OCI-LY1 (cell line): ENCODE results near the gene G2E3.

ENCODE experiments used
- H2AFZ ChIP-seq: fragments of 200-600 bp; sonication (generic), shearing (Covaris generic); 2 replicates; pipeline ENCODE4 v1.6.0; 2014; ENCODE audit warnings: antibody characterized with exemption, mild to moderate bottlenecking, low read length
- H3F3A ChIP-seq: fragments of 200-600 bp; sonication (generic), shearing (Covaris generic); 2 replicates; pipeline ENCODE4 v1.6.0; 2014; ENCODE audit warnings: mild to moderate bottlenecking, antibody characterized with exemption, low read length, moderate library complexity; ENCODE audit not compliant: insufficient read depth
- H3K27ac ChIP-seq: fragments of 200-600 bp; sonication (generic); 2 replicates; pipeline ENCODE4 v1.5.1; 2014; ENCODE audit warnings: low read length, mixed run types, mild to moderate bottlenecking, low read depth; ENCODE audit not compliant: poor library complexity, severe bottlenecking
- H3K27me3 ChIP-seq: fragments of 200-600 bp; sonication (generic); 2 replicates; pipeline ENCODE4 v1.6.0; 2014; ENCODE audit warnings: antibody characterized with exemption, mild to moderate bottlenecking, low read length, moderate library complexity; ENCODE audit not compliant: insufficient read depth
- H3K36me3 ChIP-seq: fragments of 200-600 bp; sonication (generic); 2 replicates; pipeline ENCODE4 v1.6.1; 2014; ENCODE audit warnings: mild to moderate bottlenecking, antibody characterized with exemption, low read length, moderate library complexity, mixed read lengths; ENCODE audit not compliant: insufficient read depth
- H3K4me1 ChIP-seq: fragments of 200-600 bp; sonication (generic); 2 replicates; pipeline ENCODE4 v1.5.1; 2014; ENCODE audit warnings: mild to moderate bottlenecking, low read length, moderate library complexity; ENCODE audit not compliant: insufficient read depth, severe bottlenecking
- H3K4me2 ChIP-seq: fragments of 200-600 bp; sonication (generic), shearing (Covaris generic); 2 replicates; pipeline ENCODE4 v1.6.1; 2014; ENCODE audit warnings: low read length
- H3K4me3 ChIP-seq: fragments of 200-600 bp; sonication (generic); 2 replicates; pipeline ENCODE4 v1.5.1; 2014; ENCODE audit warnings: low read length, low read depth, mild to moderate bottlenecking, mixed read lengths; ENCODE audit not compliant: poor library complexity, severe bottlenecking
- H3K79me2 ChIP-seq: fragments of 200-600 bp; shearing (Covaris generic); 2 replicates; pipeline ENCODE4 v1.6.1; 2016; ENCODE audit warnings: mixed run types, low read length, mixed read lengths; ENCODE audit not compliant: insufficient read depth
- H3K9ac ChIP-seq: fragments of 200-600 bp; sonication (generic), shearing (Covaris generic); 2 replicates; pipeline ENCODE4 v1.6.1; 2014; ENCODE audit warnings: mild to moderate bottlenecking, low read length, mixed read lengths
- H3K9me2 ChIP-seq: fragments of 200-600 bp; sonication (generic), shearing (Covaris generic); 2 replicates; pipeline ENCODE4 v1.6.1; 2014; ENCODE audit warnings: low read depth, mild to moderate bottlenecking, low read length, mixed read lengths
- H3K9me3 ChIP-seq: fragments of 200-600 bp; shearing (Covaris generic); 2 replicates; pipeline ENCODE4 v1.6.1; 2014; ENCODE audit warnings: low read length, mixed read lengths
- H4K20me1 ChIP-seq: fragments of 200-600 bp; sonication (generic), shearing (Covaris generic); 2 replicates; pipeline ENCODE4 v1.6.0; 2016; ENCODE audit warnings: mild to moderate bottlenecking, low read length; ENCODE audit not compliant: insufficient read depth
- CTCF ChIP-seq: fragments of 200-600 bp; sonication (generic), shearing (Covaris generic); IDR thresholded peaks from 2 replicates; pipeline ENCODE4 v1.5.1; 2017; ENCODE audit warnings: mild to moderate bottlenecking, antibody characterized with exemption, low read length, moderate library complexity, mixed read lengths
- EZH2 ChIP-seq: fragments of 200-600 bp; sonication (generic), shearing (Covaris generic); IDR thresholded peaks from 2 replicates; pipeline ENCODE4 v1.8.0; 2017; ENCODE audit warnings: borderline replicate concordance, mixed run types, mild to moderate bottlenecking, antibody characterized with exemption, low read length, moderate library complexity, mixed read lengths

The G2E3 gene

GRCh38 chr14:30610787-30611343, 51.9 kb downstream of the G2E3 start:
- Histone ChIP-seq H3K79me2 (no peaks in the 10 kb centered on the region), H3K27me3 (no peaks in the 10 kb centered on the region), H3F3A (0 out of 2 replicates have a peak, but pooled peaks cover 3% of the 10 kb centered on the region), H3K9ac (no peak overlapping the region), H3K36me3 (peaks cover 64% of the 10 kb centered on the region), H3K4me3 (no peak overlapping the region), H2AFZ (no peak overlapping the region), H3K9me3 (no peaks in the 10 kb centered on the region), H4K20me1 (no peaks in the 10 kb centered on the region), H3K9me2 (no peaks in the 10 kb centered on the region), H3K4me2 (no peak overlapping the region), H3K4me1 (peaks cover 6% of the 10 kb centered on the region), H3K27ac (peak overlapping the region; percentile 37)
- no peak for TF ChIP-seq EZH2
- peak; percentile 50 for TF ChIP-seq CTCF

GRCh38 chr14:30614155-30614554, 55.2 kb downstream of the G2E3 start:
- Histone ChIP-seq H3K36me3 (peaks cover 52% of the 10 kb centered on the region), H3K79me2 (no peaks in the 10 kb centered on the region), H3K9me3 (no peaks in the 10 kb centered on the region), H3K27ac (no peak overlapping the region), H4K20me1 (no peaks in the 10 kb centered on the region), H3K9me2 (no peaks in the 10 kb centered on the region), H3K4me1 (peaks cover 6% of the 10 kb centered on the region), H3K27me3 (no peaks in the 10 kb centered on the region), H3K4me2 (no peak overlapping the region), H3K9ac (no peak overlapping the region), H3K4me3 (no peak overlapping the region), H2AFZ (no peak overlapping the region), H3F3A (peaks cover 6% of the 10 kb centered on the region; the same call in 1 of the 2 replicates)
- no peak for TF ChIP-seq CTCF
- TF ChIP-seq EZH2 = no peak

- Histone ChIP-seq H3K9ac (no peak overlapping the region), H3K4me2 (no peak overlapping the region), H3K9me3 (no peaks in the 10 kb centered on the region), H4K20me1 (no peaks in the 10 kb centered on the region), H2AFZ (no peak overlapping the region), H3F3A (peaks cover 12% of the 10 kb centered on the region; the same call in 1 of the 2 replicates), H3K27me3 (no peaks in the 10 kb centered on the region), H3K79me2 (peaks cover 28% of the 10 kb centered on the region), H3K9me2 (no peaks in the 10 kb centered on the region), H3K4me1 (peaks cover 35% of the 10 kb centered on the region), H3K27ac (peak overlapping the region; percentile 31), H3K36me3 (peaks cover 21% of the 10 kb centered on the region; the same call in 1 of the 2 replicates), H3K4me3 (no peak overlapping the region)
- no peak for TF ChIP-seq CTCF
- no peak for TF ChIP-seq EZH2
Observed at GRCh38 chr14:30620178-30620577, 61.2 kb downstream of the G2E3 start.
